GM20000 (cell line): Measurements from ENCODE around the gene ADAMTSL1.

Source experiments
- DNase-seq: peaks from one replicate; pipeline ENCODE4 v3.0.0; 2012; ENCODE audit warnings: low spot score
- CTCF ChIP-seq: IDR thresholded peaks from 2 replicates; pipeline ENCODE4 v1.5.1; 2012; ENCODE audit warnings: mild to moderate bottlenecking, control low read depth; ENCODE audit errors: extremely low read depth, missing control alignments

ADAMTSL1 gene

GRCh38 chr9:18699764-18700163 is 225.8 kb downstream of the ADAMTSL1 start:
- no peak for DNase-seq
- no peak for TF ChIP-seq CTCF

- no peak for DNase-seq
- TF ChIP-seq CTCF: no peak
Observed at GRCh38 chr9:18700714-18701113, 226.8 kb downstream of the ADAMTSL1 start.

GRCh38 chr9:18703151-18703900 is 229.4 kb downstream of the ADAMTSL1 start:
- no peak for DNase-seq
- no peak for TF ChIP-seq CTCF

GRCh38 chr9:18703901-18704379 is 230.0 kb downstream of the ADAMTSL1 start:
- no peak for DNase-seq
- no peak for TF ChIP-seq CTCF

- no peak for TF ChIP-seq CTCF
- no peak for DNase-seq
Observed at GRCh38 chr9:18705796-18706392, 231.9 kb downstream of the ADAMTSL1 start.

- no peak for TF ChIP-seq CTCF
- DNase-seq: no peak
Observed at GRCh38 chr9:18706648-18707047, 232.7 kb downstream of the ADAMTSL1 start.

GRCh38 chr9:18707061-18707461 is 233.1 kb downstream of the ADAMTSL1 start:
- no peak for TF ChIP-seq CTCF
- no peak for DNase-seq
